ENCODE measurements around the gene MIGA1.
"Not testable (repeated sequence)": the region's sequence is repeated elsewhere in the genome, so short reads cannot be mapped to it uniquely, and the experiment has no call there.

Gene MIGA1

DNA sequence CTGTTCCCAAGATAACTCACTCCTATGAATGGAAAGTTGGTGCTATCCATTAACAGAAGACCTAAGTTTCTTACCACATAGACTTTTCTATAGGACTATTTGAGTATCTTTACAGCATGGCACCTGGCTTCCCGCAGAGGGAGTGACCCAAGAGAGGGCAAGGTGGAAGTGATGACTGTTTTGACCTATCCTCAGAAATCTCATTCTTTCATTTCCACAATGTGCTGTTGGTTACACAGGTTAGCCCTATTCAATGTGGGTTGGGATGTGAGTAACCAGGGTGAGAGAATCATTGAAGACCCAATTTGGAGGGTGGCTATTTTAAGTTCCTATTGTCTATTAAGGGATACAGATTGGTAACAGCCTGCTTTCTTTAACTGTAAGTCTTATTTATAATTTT is 70.6 kb downstream of the MIGA1 start:
- no peak for DNase-seq (ENCODE audit: low read depth)

- no peak for DNase-seq (ENCODE audit: low read depth)
Observed at GRCh38 chr1:77857552-77857951, 78.1 kb downstream of the MIGA1 start.

DNA sequence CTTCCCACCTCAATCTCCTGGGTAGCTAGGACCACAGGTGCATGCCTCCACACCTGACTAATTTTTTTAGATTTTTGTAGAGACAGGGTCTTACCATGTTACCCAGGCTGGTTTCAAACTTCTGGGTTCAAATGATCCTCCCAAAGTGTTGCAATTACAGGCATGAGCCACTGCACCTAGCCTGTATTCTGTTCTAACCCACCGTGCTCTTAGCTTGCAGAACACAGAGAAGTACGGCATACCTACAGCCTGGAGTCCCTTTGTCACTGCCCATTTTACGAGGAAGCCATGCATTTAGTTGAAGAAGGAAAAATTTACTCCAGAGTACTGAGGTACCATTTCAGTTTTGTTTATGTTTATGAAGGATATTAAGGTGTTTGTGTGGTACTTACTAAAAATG is 79.3 kb downstream of the MIGA1 start:
- DNase-seq (ENCODE audit: low read depth): no peak

- no peak for DNase-seq (ENCODE audit: low read depth)
Observed at GRCh38 chr1:77859248-77859647, 79.8 kb downstream of the MIGA1 start.

- DNase-seq (ENCODE audit: low read depth): no peak
Observed at GRCh38 chr1:77866296-77866695, 86.8 kb downstream of the MIGA1 start.

GRCh38 chr1:77872645-77873044 is 93.2 kb downstream of the MIGA1 start:
- no peak for DNase-seq (ENCODE audit: low read depth)

DNA sequence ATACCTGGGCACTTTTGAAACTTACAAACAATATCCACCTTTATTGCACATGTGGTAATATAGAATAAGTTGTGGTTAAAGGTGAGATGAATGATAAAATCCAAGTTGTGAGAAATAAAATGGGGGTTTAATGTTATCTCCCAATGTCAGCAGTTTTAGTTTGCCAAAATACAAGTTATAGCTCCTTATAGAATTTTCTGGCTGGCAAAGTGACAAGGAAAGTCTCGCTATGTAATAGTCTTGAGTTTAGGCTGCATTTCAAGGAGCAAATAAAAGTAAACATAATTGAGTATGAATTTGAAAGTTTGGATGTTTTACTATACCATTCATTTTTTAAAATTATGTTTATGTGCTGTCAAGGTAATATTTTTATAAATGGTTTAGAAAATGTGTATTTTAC is 94.0 kb downstream of the MIGA1 start:
- no peak for DNase-seq (ENCODE audit: low read depth)

DNA sequence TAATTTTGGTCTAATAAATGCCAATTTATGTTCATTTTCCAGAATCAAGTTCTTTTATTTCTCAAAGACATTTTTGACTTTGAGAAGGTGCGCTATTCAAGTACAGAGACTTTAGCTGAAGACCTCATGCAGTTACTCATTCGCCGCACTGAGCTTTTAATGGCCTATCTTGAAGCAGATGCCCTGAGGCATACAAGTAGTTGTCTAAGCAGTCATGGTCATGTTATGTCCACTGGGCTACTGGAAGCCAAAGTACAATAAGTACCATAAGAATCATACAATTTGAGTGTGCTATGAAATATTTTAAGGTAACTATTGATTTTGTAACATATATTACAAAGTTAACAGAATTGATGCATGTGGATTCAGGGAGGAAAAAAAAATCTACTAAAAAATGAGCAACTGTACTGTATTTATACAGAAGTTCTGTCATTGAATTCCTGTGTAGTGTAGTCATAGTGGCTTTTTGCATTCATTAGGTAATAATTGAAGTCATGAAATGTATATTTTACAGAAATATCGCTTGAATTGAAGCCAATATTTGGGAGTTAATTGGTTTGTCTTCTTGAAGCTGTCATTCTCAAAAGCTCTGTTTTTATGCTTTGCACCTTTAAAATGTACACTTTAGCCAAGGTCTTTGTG is 95.5 kb downstream of the MIGA1 start:
- no peak for DNase-seq (ENCODE audit: low read depth)

DNA sequence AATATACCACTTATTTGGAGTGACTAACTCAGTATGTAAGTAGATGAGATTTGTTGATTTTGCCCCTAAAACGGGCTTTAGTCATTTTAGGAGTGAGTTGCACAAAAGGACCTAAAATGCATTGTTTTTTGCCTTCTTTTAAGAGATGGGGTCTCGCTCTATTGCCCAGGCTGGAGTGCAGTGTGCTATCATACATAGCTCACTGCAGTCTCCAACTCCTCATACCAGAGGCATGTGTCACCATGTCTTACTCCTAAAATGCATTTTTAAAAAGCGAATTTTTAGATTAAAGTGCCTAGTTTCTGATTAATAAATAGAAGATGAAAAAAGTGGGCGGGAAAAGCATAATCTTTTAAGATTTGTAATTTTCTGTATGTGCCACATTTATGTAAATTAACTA is 97.4 kb downstream of the MIGA1 start:
- DNase-seq (ENCODE audit: low read depth): no peak

- DNase-seq (ENCODE audit: low read depth): no peak
Observed at GRCh38 chr1:77881061-77881460, 101.6 kb downstream of the MIGA1 start.

- no peak for DNase-seq (ENCODE audit: low read depth)
Observed at GRCh38 chr1:77882411-77882810, 103.0 kb downstream of the MIGA1 start.

GRCh38 chr1:77888081-77888780 is 108.8 kb downstream of the MIGA1 start, which contains the start of gene NEXN:
NEXN (plus strand) TSS chr1:77888624; CDS start chr1:77916107, 27,483 bp downstream.
- no peak for DNase-seq (ENCODE audit: low read depth)

DNA sequence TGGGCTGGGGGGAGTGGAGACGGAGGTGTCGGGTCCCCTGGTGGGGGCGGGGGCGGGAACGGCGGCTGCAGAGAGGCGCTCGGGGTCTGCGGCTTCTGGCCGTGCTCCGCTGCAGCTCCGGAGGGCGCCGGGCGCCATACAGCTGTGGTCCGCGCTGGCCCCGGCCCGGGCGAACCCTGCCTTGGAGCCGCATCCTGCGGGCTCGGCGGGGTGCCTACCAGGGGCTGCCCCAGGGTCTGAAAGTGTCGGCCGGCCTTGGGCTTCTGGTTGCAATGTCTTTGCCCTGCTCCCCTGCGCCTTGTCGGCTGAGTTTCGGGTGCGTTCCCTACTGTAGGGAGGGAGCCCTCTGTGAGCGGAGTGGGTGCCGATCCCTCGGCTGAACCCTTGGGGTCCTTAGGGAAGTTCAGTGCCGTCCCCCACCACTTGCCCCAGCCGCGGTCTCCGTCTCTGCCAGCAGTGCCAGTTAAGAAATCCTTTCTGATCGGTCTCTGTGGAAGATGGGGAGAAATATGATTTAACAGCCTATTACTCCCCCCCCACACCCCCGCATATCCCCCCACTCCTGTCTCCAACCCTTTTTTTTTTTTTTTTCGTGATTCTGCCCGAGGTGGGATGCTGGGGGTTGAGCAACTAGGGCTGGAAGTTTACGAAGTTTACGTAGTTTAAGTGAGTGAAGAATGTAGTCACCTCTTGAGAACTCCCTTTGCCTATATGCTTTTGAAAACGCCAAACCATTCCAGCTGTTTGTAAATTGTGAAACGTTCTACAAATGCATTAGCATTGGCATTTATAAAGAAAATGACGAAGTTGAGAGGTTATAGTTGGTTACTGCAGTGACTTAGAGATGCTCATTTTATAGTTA is 109.6 kb downstream of the MIGA1 start:
- no peak for DNase-seq (ENCODE audit: low read depth)

DNA sequence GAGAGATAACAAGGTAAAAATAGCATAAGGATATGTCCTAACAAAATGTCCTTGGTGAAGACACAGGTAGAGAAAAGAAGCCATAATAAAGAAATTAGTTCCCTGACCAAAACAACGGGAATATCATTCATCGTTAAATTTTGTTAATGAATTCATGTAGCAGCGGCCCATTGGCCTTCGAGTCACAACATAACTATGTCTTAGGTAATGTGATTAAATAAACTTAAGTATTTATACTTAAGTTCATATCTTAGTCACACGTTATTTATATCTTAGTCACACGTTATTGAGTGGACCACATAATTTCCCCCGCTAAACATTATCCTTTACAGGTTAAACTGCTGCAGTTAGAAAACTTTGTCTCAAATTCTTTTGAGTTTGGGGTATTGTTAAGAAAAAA is 110.2 kb downstream of the MIGA1 start:
- DNase-seq (ENCODE audit: low read depth): no peak

DNA sequence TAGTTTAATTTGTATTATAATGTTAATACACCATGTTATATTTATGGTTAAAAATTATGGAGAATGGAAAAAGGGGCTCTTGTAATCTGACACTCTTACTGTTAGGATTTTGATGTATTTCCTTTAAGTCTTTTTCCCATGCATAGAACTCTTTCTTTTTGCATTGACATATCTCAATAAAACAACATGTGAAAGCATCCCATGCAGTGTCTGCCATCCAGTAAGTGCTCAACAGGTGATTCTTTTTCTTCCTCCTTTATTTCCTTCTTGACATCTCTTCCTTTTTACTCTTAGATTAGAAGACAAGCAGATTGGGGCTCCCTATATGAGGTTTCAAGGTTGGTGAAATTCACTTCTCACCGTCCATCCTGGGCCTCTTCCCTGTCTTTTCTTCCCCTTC is 111.8 kb downstream of the MIGA1 start:
- no peak for DNase-seq (ENCODE audit: low read depth)

DNA sequence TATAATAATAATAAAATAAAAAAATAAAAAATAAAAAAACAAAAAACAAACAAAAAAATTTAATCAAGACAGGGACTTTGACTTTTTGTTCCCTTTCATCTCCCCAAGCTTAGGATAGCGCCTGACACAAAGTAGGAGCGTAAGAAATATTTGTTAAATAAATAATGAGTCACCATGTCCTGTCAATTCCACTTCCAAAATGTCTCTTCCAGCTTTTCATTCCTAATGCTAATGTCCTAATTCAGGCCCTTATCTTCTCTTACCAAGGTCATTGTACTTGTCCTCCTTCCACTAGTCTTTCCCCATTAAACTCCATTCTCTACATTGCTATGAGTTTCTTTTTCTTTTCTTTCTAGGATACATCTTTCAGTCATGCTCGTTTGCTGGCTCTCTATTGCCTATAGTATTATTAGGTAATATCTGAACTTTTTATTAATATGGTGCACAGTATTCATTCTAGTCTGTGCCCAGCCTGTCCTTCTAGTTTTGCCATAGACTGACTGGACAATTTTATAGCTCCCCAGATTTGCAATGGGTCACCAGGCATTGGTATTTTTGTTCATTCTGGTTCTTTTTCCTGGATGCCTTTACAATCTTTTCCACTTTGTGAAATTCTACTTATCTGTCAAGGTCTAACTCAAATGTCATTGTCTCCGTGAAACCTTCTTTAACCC is 120.3 kb downstream of the MIGA1 start:
- no peak for DNase-seq (ENCODE audit: low read depth)

- DNase-seq (ENCODE audit: low read depth): no peak
Observed at GRCh38 chr1:77900687-77901293, 121.3 kb downstream of the MIGA1 start.

DNA sequence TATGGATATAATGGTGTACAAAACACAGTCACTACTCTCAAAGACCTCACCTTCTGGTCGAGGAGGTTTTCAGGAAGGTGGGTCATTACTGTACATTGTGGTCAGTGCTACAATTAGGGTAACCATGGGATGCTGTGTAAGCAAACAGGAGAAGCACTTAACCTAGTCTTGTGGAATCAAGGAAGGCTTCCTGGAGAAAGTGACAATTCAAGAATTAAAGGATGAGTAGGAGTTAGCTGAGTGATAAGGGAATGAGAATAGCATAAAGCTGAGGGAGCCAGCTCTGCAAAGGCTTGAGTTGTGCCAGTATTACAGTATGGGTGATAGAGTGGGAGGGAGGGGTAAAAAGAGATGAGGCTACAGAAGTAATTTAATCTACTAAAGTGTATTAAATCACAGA is 126.2 kb downstream of the MIGA1 start:
- no peak for DNase-seq (ENCODE audit: low read depth)

- DNase-seq (ENCODE audit: low read depth): no peak
Observed at GRCh38 chr1:77906019-77906545, 126.6 kb downstream of the MIGA1 start.

DNA sequence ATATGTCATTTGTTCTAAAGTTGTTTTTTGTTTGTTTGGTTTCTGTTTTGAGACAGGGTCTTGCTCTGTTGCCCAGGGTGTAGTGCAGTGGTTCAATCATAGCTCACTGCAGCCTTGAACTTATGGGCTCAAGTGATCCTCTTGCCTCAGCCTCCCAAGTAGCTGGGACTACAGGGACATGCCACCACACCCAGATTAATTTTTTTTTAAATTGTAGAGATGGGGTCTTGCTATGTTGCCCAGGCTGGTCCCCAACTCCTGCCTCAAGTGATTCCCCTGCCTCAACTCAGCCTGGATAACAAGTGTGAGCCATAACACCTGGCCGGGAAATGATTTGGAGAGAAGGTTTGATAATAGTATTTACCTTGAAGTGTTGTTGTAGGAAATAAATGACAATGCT is 127.2 kb downstream of the MIGA1 start:
- no peak for DNase-seq (ENCODE audit: low read depth)

DNA sequence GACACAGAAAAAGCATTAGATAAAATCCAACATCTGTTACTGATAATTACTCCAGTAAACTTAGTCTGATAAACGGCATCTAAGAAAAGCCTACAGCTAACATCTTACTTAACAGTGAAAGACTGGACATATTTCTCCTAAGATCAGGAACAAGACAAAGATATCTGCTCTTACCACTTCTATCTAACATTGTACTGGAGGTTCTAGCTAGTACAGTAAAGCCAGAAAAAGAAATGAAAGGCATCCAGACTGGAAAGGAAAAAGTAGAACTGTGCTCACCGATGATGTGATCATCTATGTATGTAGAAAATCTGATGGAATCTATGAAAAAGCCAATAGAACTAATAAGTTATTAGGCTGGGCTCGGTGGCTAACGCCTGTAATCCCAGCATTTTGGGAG is 130.7 kb downstream of the MIGA1 start:
- no peak for DNase-seq (ENCODE audit: low read depth)

- not testable (repeated sequence) for DNase-seq (ENCODE audit: low read depth)
Observed at GRCh38 chr1:77918918-77919317, 139.5 kb downstream of the MIGA1 start.

All from stimulated activated CD8-positive, alpha-beta memory T cell treated with anti-CD3 and anti-CD28 coated beads, Interleukin-15, amount 100 ng/mL, for 1 hour (primary cell).